NOMO-1 treated with DMSO at 0.1 percent for 48 hours (cell line): ENCODE measurements around the gene HERPUD1.
"Not testable (repeated sequence)": the region's sequence is repeated elsewhere in the genome, so short reads cannot be mapped to it uniquely, and the experiment has no call there.

Experiments
- DNase-seq: peaks from one replicate; lab custom pipeline; 2025; ENCODE audit not compliant: unreplicated experiment; lab: John Stamatoyannopoulos, UW

Gene HERPUD1

DNA sequence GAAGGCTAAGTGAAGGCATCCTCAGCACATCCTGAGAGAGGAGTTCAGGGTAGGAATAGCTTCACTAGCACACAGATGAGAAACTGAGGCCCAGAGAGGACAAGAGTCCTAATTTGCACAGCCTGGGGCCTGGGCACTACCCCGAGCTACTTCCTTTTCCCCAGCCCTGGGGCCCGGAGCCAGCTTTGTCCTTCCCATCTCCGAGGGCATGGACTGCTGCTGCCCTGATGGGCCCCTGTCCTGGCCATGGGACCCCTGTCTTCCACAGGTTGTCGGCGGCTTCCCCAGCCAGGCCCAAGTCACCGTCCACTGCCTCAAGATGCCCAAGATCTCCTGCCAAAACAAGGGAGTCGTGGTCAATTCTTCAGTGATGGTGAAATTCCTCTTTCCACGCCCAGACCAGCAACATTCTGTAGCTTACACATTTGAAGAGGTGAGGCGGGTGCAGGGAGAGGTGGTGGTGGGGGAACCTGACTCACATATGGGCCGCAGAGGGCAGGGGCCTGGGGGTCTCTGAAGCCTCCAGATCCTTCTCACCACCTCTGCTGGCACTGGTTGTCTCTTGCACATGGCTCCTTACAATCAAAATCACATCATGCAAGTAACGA is 46.0 kb downstream of the HERPUD1 start:
- no peak for DNase-seq

DNA sequence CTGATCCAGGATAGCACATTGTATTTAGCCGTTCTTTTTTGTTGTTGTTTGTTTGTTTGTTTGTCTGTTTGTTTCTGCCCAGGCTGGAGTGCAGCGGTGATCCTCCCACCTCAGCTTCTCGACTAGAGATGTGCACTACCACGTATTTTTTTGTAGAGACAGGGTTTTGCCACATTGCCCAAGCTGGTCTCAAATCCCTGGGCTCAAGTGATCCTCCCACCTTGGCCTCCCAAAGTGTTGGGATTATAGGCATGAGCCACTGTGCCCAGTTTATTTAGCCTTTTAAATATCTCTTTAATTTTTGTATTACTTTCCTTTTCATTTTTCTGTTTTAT is 48.2 kb downstream of the HERPUD1 start:
- no peak for DNase-seq

DNA sequence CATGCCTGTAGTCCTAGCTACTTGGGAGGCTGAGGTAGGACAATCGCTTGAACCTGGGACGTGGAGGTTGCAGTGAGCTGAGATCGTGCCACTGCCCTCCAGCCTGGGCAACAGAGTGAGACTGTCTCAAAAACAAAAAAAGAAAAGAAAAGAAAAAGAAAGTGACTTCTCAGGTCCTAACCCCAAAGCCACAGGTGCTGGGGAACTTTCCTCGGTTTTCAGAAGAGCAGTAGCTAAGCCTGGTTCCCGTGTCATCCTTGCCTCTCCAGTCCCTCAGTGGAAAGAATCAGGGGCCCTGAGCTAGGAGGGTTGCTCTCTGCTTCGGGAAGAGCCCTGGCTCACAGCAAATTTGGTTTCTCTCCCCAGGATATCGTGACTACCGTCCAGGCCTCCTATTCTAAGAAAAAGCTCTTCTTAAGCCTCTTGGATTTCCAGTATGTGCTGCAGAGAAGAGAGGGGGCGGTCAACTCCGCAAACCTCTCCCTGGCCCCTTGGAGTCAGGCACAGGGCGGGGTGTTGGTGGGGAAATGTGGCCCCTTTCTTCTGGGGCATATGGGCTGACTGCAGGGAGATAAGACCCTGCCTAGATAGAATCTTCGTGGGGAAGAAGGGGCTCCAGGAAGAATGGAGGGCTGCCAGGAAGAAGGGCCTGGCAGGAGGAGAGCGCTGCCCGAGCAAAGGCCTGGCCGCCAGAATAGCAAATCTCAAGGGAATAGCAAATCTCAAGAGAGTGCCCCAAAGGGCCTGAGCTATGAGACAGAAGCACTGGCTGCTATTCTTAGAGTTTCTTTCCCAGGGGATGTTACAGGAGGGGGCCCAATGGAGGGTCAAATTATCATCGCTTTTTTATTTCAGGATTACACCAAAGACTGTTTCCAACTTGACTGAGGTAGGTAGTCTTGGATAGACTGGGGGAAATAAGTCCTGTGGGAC is 49.1 kb downstream of the HERPUD1 start:
- DNase-seq, result no peak

DNA sequence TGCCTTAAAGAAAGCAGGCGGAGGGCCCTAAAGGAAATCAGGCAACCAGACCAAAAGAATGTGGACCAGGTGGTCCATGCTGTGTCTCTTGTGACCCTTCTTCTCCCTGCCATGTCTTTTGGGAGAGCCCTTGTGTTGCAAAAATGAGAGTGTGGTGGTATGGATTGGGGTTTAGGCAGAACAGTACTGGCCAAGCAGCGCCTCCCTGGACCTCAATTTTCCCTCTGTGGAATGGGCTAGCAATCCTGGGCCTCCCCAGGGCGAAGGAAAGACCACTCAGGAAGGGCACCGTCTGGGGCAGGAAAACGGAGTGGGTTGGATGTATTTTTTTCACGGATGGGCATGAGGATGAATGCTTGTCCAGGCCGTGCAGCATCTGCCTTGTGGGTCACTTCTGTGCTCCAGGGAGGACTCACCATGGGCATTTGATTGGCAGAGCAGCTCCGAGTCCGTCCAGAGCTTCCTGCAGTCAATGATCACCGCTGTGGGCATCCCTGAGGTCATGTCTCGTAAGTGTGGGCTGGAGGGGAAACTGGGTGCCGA is 49.9 kb downstream of the HERPUD1 start:
- no peak for DNase-seq

DNA sequence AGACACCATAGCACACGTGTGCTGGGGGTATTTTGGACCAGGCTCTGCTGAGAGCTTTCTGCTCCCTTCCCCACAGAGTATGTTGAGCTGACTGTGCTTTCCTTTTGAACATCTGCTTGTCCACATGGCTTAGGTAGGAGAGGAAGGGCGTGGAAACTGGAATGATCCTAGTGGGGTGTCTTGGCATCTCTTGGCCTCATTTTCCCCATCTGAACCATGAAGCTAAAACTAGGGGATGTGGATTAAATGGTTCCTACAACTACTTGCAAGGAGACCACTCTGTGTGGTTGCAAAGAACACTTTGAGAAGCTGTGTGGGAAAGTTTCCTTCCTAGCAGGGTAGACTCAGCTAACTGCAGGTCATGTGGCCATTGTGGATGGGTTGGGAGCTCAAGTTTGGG is 50.8 kb downstream of the HERPUD1 start:
- no peak for DNase-seq

DNA sequence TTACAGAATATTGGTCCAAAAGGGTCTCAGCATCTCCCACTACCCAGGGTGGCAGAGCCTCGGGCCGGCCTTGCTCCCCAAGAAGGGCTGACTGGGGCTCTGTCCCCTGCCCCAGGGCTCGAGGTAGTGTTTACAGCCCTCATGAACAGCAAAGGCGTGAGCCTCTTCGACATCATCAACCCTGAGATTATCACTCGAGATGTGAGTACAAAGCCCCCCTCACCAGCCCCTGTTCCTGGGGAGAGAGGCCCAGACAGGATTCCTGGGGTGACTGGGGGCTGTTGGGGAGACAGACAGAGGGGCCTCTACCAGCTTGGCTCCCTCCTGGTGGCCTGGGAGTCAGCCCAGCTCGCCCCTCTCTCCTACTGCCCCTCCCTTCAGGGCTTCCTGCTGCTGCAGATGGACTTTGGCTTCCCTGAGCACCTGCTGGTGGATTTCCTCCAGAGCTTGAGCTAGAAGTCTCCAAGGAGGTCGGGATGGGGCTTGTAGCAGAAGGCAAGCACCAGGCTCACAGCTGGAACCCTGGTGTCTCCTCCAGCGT is 51.3 kb downstream of the HERPUD1 start:
- DNase-seq, result no peak

DNA sequence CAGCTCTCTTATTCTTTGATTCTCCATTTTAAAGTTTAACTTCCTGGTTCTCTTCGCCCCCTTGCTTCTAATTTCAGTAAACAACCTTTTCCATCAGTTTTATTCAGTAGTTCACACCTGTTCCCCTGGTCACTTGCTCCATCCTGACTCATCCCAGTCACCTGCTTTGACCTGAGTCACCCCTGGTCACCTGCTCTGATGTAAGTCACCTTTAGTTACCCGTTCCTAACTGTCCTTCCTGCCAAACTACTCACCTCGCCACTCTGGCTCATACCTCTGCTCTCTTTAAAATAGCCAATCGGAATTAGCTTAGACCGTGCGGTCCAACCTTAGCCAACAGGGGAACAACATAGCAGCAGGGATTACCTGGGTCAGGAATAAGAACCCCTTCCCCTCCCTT is 52.7 kb downstream of the HERPUD1 start:
- DNase-seq, result no peak

DNA sequence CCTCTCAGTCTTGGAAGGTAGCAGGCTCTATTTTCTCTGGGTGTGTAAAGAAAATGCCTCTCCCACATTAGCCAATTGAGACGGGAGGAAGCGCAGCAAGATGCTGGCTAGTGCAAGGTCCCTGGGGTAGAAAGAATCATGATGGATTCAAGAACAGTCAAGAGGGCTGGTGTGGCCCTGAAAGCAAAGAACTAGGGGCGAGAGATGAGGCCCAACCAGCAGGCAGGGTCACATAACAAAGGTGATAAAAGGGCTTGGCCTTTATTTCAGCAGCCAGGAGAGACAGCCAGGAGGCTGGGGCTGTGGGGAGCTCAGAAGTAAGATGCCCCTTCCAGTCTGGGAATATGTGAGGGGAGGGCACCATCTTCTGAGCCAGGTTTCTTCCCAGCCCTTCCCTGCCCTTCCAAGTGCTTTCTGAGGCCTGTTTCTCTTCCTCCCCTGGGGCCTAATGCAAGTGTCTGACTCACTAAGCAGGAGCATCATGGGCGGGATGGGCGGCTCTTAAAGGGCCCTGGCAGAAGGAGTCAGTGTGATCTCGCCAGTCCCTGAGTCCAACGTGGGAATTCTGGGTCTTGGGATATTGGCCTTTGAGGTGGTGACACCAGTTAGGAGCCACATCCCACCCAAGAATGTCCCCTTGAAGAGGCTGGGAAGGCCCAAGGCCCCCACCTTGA is 53.5 kb downstream of the HERPUD1 start:
- DNase-seq, result no peak

DNA sequence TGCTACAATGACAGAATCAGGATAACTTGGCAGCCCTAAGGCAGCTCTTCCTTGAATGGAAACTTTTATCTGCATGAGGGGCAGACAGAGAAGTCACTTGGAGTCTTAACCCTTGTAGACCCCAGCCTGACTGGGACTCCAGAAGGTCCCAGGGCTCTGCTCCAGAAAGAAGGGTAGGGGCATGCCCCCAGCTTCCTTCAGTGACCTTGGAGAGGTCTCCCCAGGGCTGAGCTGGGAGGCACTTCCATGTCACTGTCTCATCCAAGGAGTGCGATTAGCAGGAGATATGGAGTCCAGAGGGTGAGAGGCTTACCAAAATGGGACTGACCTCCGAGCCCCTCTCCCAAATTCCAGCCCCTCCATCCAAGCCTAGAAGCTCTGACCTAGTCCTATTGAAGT is 54.0 kb downstream of the HERPUD1 start:
- DNase-seq, result no peak

DNA sequence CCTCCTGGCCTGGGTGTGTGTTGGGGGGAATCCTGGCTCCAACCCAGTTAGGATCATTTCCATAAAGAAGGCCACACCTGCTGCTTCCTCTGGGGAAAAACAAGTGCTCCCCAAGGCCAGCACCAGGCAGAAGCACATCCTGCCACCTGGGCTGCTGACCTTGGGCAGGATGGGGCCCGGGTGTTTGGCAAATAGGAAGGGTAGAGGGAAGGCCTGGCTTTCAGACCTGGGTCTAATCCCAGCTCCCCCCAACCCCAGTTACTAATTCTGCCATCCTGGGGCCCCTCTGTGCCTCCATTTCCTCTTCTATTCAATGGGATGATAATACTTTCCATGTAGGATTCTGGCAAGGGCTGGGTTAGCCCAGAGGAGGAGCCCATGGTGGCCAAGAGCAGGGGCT is 54.4 kb downstream of the HERPUD1 start:
- DNase-seq, result no peak

DNA sequence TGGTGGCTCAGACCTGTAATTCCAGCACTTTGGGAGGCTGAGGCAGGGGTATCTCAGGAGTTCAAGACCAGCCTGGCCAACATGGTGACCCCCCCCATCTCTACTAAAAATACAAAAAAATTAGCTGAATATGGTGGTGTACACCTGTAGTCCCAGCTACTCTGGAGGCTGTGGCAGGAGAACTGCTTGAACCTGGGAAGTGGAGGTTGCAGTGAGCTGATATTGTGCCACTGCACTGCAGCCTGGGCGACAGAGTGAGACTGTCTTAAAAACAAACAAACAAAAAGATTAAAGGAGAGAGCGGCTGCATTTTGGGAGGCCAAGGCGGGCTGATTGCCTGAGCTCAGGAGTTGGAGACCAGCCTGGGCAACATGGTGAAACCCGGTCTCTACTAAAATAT is 55.0 kb downstream of the HERPUD1 start:
- not testable (repeated sequence) for DNase-seq

DNA sequence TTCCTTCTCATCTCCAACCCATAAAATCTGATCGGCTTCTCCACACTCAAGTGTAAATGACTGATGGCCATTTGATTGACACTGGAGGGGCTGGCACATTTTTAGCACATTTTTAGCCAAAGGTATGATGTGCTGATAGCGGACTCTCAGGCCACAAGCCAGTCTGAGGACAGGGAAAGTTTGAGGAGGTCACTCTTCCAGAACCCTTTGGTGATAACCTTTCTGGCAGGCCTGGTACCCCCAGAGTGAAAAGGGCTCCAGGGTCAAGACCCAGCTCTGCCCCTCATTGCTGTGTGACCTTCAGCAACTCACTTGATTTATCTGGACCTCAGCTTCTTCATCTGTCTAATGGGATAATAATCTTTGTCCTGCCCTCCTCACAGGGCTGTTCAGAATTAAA is 55.8 kb downstream of the HERPUD1 start:
- DNase-seq, result no peak

DNA sequence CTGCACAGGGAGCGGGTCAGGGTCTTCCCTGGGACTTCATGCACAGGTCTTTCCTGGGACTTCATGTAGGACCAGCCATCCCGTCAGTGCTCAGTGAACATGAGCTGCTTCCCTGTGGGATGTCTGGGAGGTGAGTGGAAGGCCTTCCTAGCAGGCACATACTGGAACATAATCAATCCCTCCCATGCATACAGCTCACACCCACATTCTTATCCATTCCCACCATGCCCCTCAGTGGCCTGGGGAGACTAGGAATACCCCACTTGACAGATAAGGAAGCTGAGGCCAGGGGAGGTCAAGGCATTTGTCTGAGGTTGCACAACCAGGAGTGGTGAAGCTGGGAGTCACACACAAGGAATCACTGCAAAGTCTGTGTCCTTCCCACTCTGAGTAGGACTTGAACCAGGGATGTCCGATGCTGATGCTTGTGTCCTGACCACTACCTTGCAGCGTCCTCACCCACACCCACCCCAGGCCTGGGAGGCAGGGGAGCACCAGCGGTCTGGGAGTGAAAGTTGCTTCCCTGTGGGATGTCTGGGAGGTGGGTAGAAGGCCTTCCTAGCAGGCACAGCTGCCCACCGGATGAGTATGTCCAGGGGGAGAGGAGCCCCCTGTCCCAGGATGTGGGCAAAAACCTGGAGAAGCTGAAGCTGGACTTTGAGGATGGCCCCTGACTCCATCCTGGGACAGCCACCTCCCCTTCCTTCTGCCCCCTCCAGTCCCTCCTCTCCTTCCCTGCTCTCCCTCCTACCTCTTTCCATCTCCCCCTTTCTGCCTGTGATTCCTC is 56.4 kb downstream of the HERPUD1 start:
- no peak for DNase-seq

DNA sequence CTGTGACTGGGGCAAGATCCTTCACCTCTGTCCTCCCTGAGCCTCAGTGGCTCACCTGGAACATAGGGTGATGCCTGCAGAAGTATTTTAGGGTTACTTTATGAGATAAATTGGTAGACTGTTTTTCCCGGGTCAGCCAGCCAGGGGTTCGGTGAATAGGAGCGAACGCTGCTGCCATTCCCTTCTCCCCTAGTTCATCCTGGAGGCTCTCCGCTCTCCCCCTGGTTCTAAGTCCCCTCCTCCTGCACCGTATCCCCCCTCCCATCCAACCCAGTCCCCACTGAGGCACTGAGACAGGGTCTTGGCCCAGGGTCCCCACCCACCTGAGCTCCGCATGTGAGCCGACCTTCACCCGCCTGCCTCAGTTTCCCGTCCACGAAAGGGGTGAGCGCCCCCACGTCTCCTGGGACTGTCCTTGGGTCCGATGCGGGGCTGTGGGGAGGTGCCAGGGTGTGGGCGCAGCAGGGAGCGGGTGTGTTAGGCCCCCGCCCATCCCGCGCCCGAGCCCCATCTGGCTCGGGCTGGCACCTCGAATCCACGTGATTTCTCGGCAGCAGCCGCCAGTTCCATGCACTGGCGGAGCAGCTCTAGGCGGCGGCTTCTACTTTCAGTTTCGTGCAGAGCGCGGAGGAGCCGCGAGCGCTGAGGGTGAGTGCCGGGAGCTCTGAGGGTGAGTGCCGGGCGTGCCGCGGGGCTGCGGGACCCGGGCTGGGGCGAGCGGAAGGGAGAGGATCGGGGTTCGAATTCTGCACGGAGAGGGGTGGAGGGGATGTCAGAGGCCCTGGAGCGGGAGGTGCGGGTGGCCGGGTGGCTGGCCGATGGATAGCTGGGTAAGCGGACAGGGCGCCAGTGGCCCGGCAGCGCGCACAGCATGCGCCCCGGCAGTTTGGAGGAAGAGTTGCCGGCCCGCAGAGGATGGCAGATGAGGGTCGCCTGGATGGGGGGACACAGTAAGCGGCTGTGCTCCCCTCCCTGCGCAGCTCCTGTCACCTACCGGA is 57.3 kb downstream of the HERPUD1 start, which contains the start of gene NLRC5:
Gene NLRC5 (plus strand): TSS at position 610 of the 998 bp plus-strand sequence. CDS start 31,156 bp downstream, outside the sequence.
- peak; percentile 76 for DNase-seq

DNA sequence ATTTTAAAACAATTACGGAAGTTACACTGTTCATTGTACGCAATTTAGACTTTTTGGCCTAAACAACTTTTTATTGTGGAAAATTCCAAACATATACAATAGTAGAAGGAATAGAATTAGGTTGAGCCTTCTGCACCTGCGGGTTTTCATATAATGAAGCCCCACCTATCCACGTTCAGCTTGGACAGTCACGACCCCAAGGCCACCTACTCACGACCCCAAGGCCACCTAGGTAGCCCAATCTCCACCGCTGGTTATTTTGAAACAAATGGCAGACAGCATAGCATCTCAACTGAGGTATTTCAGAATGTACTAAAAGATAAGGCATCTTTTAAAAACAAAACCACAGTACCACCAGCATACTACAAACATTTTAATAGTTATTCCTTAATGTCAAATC is 58.0 kb downstream of the HERPUD1 start:
- no peak for DNase-seq

DNA sequence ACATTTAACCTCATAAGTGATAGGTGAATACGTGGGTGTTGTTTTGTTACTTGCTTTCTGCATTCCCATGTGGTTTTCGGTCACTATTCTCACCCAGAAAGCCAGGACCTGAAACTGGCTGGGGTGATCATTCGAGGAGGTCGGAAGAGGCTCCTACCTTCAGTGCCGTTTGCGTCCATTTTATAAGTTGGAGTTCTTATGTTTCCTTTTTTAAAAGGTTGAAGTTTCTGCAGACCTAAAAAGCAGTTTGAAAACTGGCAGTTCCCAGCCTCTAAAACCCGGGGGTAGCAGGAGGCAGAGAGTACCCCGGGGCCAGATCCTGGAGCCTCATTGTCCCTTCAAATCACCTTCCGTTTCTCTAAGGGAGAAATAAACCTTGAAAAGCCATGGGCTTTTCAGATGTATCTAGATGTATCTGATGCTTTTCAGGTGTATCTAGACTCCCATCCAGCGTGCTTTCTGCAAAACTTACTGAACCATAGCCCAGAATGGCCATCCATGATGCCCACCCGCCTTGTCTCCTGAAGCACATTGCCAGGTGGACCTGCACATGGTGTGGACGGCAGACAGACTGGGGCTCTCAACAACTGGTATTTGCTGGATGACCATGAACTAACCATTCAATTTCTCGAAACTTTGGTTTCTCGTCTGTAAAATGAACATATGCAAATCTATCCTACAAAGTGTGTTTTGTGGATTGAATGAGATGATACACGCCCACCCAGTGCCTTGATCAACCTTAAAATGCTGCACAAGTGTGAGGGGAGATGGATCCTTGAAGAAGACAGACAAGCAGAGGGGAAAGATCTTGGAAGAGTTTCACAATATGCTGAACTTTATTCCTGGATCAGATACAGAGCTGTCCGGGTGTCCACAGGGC is 58.7 kb downstream of the HERPUD1 start:
- no peak for DNase-seq

DNA sequence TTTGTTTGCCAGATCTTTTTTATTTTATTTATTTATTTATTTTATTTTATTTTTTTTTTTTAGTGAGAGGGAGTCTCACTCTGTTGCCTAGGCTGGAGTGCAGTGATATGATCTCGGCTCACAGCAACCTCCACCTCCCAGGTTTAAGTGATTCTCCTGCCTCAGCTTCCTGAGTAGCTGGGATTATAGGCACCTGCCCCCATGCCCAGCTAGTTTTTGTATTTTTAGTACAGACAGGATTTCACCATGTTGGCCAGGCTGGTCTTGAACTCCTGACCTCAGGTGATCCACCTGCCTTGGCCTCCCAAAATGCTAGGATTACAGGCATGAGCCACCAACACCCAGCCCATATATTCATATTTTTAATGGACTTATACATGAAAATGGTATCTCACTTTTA is 60.5 kb downstream of the HERPUD1 start:
- DNase-seq, result not testable (repeated sequence)

DNA sequence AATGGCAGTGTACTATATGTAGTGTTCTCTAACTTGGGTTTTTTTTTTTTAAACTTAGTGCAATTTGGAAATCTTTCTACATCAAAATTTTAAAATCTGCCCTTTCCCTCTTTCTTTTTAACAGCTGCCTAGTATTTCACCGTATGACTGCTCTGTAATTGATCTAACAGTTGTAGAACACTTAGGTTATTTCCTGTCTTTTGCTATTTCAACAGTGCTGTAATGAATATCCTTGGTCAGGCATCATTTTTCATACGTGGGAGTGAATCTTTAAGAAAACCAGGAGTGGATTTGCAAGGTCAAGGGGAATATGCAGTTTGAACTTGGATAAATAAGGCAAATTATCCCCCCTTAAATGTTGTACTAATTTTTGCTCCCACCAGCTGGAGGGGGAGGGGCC is 61.3 kb downstream of the HERPUD1 start:
- DNase-seq, result no peak
